GM12872 (cell line): ENCODE data around the gene CCDC13.

Source experiments
- TF ChIP-seq, protein P1 (sequence below): IDR thresholded peaks from 3 replicates; pipeline ENCODE4 v1.5.1; 2011; ENCODE audit warnings: low read depth, mild to moderate bottlenecking, low read length, moderate library complexity; ENCODE audit not compliant: insufficient read depth

CCDC13 gene, protein sequence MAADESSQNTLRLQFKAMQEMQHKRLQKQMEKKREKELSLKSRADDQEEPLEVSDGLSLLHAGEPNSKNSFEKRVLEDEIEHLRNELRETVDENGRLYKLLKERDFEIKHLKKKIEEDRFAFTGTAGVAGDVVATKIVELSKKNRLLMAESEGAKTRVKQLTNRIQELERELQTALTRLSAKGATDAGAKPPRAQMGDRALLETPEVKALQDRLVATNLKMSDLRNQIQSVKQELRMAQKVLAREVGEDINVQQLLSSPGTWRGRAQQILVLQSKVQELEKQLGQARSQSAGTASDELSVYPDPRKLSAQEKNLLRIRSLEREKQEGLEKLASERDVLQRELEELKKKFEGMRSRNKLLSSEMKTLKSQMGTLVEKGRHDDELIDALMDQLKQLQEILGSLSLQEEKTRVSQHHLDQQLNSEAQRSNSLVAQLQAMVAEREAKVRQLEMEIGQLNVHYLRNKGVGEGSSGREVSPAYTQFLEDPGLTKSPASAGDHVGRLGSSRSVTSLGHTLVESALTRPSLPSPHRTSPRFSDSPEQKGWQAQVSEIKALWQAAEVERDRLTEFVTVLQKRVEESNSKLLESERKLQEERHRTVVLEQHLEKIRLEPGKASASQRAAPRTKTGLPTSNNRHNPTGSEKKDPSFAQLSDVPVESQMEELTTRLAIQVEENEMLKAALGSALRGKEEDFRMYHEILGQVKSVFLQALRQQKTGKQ

DNA sequence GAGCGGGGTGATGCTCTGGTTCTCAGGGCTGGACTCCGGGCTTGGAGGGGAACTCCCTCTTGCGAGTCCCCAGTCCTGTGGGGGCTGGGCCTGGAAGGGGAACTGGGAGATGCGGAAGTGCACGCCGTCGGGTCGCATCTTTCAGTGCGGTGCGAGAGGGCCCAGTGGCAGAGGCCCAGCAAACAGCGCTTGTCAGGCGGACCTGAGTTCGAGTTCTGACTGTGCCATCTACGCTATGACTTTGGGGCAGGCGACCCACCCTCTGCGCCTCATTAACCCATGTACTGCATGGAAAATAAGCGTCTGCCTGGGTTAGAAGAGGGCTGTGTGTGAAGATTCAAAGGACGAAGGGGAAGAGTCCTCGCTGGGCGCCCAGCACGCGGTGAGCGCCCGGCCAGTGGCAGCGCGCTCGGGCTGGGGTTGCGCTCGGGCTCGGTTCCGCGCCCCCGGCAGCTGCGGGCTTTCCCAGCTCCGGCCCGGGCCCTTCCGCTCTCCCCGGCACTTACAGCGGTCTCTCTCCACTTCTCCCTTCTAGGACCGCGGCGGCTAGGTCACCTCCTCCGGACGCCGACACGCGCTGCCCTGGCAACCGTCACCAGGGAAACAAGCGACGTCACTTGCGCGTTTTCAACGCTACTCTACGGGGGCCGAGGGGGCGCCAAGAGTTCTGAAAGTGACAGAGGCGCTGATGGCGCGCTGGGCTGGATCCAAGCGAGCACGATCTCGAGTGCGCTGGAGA is at the start of gene CCDC13:
CCDC13 (minus strand) TSS at position 584 of the 739 bp plus-strand sequence. CDS start 14,908 bp downstream, outside the sequence.
- TF ChIP-seq, protein P1, sequence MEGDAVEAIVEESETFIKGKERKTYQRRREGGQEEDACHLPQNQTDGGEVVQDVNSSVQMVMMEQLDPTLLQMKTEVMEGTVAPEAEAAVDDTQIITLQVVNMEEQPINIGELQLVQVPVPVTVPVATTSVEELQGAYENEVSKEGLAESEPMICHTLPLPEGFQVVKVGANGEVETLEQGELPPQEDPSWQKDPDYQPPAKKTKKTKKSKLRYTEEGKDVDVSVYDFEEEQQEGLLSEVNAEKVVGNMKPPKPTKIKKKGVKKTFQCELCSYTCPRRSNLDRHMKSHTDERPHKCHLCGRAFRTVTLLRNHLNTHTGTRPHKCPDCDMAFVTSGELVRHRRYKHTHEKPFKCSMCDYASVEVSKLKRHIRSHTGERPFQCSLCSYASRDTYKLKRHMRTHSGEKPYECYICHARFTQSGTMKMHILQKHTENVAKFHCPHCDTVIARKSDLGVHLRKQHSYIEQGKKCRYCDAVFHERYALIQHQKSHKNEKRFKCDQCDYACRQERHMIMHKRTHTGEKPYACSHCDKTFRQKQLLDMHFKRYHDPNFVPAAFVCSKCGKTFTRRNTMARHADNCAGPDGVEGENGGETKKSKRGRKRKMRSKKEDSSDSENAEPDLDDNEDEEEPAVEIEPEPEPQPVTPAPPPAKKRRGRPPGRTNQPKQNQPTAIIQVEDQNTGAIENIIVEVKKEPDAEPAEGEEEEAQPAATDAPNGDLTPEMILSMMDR: no peak

DNA sequence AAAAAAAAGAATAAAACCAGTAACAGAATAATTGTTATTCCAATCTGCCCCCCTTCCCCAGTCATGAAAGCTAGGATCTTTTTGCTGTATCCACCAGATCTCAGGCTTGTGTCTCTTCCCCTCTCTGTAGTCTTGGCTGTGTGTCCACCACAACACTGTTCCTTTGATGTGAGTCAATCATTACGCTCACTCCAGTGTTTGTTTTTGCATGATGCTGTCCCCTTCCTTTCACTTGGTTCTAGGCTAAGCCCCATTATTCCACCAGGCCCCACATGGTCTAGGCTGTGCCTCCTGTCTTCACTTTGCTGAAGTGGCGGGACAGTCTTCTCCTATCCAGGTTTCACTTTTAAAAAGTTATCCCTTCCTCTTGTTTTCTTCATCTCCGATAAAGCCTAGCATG is 49.8 kb upstream of the CCDC13 start:
- TF ChIP-seq, protein P1: no peak

DNA sequence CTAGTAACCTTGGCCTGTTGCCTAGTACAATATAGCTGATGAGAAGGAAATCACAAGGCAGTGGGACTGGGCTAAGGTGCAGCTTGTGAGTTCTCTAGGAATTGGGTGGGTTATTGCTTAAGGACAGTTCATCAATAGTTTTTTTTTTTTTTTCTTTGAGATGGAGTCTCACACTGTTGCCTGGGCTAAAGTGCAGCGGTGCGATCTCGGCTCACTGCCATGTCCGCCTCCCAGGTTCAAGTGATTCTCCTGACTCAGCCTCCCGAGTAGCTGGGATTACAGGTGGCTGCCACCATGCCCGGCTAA is 47.6 kb upstream of the CCDC13 start:
- TF ChIP-seq, protein P1: no peak

DNA sequence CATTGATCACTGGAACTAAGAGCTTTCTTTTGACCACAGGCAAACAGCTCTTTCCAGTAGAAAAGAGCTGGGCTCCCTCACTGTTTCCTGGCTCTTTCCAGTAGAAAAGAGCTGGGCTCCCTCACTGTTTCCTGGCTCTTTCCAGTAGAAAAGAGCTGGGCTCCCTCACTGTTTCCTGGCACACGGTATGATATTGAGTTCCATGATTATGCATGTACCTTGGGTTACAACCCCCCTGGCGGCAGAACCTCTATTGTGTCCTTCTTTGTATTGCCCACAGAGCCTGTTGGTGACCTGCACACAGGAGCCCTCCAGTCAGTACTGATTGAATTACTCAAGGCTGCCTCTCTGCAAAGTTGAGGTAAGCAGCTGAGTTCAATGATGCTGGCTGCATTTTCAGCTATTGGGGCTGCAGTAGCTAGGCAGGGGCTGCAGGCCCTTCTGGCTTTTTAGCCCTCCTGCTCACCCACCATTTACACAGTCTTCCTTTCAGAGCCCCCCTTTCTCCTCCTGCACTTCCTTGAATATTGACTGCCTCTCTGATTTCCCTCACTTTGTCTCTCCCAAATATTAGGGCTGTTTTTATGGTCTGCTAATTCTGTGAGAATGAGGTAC is 46.4 kb upstream of the CCDC13 start:
- TF ChIP-seq, protein P1: 0 out of 3 replicates have a peak, but pooled peaks have one; percentile 2

DNA sequence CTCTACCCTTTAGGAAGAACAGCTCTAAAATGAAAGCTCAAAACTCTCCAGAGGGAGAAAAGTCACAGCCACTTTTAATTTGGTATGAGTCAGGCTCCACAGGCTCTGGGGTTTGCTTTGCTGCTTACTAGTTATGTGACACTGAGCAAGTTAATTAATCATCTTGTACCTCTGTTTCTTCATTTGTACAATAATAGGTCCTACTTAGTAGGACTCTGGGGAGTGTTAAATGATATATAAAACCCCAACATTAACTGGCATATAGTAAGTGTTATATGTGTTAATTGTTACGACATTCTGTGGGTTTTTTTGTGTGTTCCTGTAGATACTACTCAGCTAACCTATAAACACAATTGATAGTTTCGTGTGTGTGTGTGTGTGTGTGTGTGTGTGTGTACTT is 42.8 kb upstream of the CCDC13 start:
- TF ChIP-seq, protein P1: no peak

DNA sequence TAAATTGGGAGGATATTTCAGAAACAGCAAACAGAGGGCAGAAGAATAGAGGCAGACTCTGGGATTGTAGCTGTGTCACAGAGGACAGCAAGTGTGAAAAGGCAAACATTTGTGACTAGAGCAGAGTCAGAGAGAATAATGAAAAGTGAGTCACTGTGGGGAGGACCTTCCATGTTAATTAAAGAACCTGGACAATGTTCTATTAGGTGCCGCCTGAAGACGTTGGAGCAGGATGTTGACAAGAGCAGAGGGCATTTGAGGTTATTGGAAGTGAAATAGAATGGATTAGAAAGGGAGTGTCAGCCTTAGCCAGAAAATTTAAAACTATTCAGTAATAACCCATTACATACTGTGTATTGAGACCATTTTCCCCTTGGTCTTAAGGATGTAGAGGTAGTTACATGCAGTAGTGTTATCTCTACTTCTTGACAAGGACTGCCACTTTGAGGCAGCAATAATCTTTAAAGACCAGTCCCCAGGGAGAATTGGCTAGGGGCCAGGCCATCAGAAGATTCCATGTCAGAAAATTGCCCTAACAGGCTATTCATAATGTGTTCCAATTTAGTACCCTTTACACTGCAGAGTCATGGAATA is 42.0 kb upstream of the CCDC13 start:
- TF ChIP-seq, protein P1: no peak
